ENCODE data around the gene SEC14L5. TPM values are rescaled to one million over a fixed set of nuclear protein-coding genes. Genes with fewer than 3 reads are reported as not detected.
"Not testable (repeated sequence)": the region's sequence is repeated elsewhere in the genome, so short reads cannot be mapped to it uniquely, and the experiment has no call there.

The SEC14L5 gene
- total RNA-seq, 1 experiment from 2014 or later, result not detected

DNA sequence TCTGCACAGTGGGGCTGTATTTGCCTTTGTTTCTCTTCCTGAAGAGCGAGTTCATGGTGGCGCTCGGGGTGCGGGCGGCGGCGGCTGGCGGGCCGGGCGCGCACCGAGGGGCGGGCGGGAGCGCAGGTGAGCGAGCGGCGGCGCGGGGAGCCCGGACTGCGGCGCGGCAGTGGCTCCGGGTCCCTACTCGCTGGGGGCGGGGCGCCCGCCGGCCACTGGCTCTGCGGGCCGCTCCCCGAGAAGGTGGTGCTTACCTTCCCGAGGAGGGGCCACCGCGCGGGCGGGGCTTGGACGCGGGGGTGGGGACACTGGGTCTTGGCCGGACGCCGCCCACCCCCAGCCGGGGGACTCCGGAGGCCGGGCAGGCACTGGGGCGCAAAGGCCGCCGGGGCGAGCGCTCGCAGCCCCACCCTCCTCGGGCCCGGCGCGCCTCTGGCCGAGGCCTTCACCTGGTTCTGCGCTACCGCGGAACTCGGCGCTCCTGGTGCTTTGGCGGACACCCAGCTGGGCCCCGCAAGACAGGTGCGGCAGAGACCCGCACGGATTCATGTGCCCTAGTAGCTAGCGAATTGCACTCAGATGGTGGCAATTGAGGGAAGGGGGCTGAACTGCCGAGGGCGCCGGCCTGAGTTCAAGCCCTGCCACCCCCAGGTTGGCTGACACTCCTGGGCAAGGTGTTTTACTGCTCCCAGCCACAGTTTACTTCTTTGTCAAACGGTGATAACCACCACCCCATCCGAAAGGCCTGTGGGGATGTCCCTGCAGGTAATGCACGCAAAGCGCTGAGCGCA lies 20.9 kb upstream of the SEC14L5 start, which contains the start of gene PPL:
TSS of gene PPL (minus strand) at position 158 of the 791 bp plus-strand sequence. CDS start at position 55, 103 bp downstream.
- Histone ChIP-seq H3K4me3 (no peak within 1 kb of the TSS), H3K4me1 (peaks cover 12% of the 10 kb centered on the region; the same call in 1 of the 2 replicates), H3K27ac (no peak within 1 kb of the TSS), H3K9me3 (replicated peaks) (no peaks in the 10 kb centered on the region), H3K36me3 (no peaks in the 10 kb centered on the region), H3K27me3 (peaks cover 24% of the 10 kb centered on the region)
- DNase-seq, result no peak

DNA sequence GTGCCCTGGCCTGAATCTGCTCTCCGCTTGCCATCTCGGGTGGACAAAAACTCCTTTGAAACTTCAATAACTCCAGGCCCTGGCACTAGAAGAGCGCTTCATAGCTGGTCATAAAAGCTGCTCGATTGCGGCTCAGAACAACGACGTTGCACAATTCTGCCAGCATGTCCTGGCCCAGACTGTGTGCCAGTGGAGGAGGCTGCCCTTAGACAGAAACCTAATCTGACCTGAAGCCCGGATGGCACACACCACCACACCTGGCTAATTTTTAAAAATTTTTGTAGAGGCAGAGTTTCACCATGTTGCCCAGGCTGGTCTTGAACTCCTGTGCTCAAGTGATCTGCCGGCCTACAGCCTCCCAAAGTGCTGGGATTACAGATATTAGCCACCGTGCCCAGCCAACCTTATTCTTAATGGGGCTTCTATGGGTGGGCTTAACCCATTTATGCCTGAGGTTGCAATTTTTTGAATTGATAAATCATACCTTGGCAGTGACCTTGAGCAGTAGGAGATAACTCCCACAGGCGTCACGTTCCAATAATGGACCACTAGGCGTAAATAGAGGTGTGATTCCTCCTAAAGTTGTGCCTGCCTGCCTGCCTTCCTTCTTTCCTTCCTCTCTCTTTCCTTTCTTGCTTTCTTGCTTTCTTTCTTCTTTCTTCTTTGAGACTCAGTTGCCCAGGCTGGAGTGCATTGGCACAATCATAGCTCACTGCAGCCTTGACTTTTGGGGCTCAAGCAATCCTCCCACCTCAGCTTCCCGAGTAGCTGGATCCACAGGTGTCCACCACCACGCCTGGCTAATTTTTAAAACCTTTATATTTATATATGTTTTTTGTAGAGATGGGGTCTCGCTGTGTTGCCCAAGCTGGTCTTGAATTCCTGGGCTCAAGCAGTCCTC lies 20.1 kb upstream of the SEC14L5 start:
- H3K4me3 ChIP-seq, result no peak overlapping the region
- peaks cover 19% of the 10 kb centered on the region for H3K4me1 ChIP-seq
- H3K27ac ChIP-seq, result no peak overlapping the region
- no peaks in the 10 kb centered on the region for H3K36me3 ChIP-seq
- DNase-seq, result no peak
- H3K27me3 ChIP-seq, result peaks cover 21% of the 10 kb centered on the region
- no peaks in the 10 kb centered on the region for H3K9me3 ChIP-seq (replicated peaks)

DNA sequence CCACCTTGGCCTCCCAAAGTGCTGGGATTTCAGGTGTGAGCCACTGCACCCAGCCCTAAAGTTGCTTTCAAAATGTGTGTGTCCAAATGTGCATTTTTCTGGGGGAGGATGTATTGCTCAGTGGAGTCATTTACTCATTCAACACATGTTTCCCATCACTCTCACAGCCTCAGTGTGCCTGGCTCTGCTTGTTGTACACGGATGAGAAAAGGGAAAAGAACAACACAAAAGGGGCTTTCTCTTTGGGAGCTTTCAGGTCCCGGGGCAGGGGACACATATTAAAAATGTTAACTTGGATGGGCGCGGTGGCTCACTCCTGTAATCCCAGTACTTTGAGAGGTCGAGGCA lies 19.5 kb upstream of the SEC14L5 start:
- peaks cover 22% of the 10 kb centered on the region for H3K4me1 ChIP-seq
- H3K9me3 ChIP-seq (replicated peaks), result no peaks in the 10 kb centered on the region
- H3K27ac ChIP-seq, result no peak overlapping the region
- no peaks in the 10 kb centered on the region for H3K36me3 ChIP-seq
- H3K27me3 ChIP-seq, result peaks cover 19% of the 10 kb centered on the region
- no peak overlapping the region for H3K4me3 ChIP-seq
- DNase-seq, result no peak

GRCh38 chr16:4940719-4941118 lies 17.4 kb upstream of the SEC14L5 start:
- Histone ChIP-seq H3K27ac (no peak overlapping the region), H3K36me3 (no peaks in the 10 kb centered on the region), H3K9me3 (replicated peaks) (no peaks in the 10 kb centered on the region), H3K27me3 (peaks cover 3% of the 10 kb centered on the region; the same call in 1 of the 2 replicates), H3K4me1 (peaks cover 40% of the 10 kb centered on the region), H3K4me3 (no peak overlapping the region)
- DNase-seq, result no peak

DNA sequence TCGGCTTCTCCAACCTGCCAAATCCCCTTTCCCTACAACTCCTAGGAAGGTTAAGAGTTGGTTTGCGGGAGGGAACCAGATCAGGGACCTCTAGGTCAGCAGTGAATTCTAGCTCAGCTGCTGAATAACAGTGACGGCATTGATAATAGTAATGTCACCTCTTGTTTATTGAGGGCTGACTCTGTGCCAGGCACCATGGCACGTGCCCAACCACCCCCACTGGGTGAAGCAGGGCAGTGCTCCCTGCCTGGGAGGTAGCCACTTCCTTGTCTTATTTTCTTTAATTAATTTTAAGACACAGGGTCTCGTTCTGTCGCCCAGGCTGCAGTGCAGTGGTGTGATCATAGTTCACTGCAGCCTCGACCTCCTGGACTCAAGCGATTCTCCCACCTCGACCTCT lies 15.6 kb upstream of the SEC14L5 start:
- no peaks in the 10 kb centered on the region for H3K27me3 ChIP-seq
- no peak for DNase-seq
- H3K27ac ChIP-seq, result peak overlapping the region; percentile 81
- no peak overlapping the region for H3K4me3 ChIP-seq
- H3K36me3 ChIP-seq, result no peaks in the 10 kb centered on the region
- H3K4me1 ChIP-seq, result peaks cover 42% of the 10 kb centered on the region
- no peaks in the 10 kb centered on the region for H3K9me3 ChIP-seq (replicated peaks)

DNA sequence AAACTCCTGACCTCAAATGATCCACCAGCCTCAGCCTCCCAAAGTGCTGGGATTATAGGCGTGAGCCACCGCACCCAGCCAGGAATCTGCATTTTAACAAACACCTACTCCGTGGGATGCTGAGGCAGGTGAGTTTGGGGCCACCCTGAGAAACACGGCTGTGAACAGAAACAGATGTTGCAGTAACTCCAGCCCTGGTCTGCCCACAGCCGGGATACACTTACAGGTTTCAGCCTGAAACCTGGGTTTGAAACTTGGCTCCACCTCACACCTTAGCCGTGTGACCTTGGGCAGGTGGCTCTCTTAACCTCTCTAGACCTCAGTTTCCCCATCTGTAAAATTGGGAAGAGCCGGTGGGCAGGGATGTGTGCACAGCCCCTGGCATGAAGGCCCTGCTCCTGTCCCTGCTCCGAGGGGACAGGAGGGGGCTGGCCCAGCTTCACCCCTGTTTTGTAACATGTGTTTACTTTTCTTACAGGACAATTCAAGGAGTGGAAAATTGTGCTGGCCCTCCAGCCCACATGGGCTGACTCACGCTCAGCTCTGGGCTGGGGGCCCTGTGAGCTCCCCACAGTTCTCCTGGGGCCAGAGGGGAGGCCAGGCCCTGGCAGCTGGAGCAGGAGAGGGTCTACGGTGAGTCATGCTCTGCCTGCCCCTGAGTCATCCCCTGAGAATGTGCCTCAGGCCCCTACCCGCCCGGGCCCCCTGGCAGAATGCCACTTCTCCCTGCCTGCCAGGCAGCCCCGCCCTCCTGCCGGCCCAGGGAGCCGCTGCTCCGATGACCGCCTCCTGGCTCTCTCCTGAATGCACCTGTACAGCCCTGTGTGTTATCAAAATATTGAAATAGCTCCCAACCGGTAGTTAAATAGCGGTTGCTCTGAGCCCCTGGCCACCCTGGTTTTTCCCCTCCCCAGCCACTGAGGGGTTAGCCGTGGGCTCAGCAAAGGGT lies 13.5 kb upstream of the SEC14L5 start:
- H3K27ac ChIP-seq, result peak overlapping the region; percentile 81
- H3K27me3 ChIP-seq, result no peaks in the 10 kb centered on the region
- DNase-seq, result peak; percentile 97 to 98
- H3K36me3 ChIP-seq, result no peaks in the 10 kb centered on the region
- H3K4me3 ChIP-seq, result no peak overlapping the region
- H3K9me3 ChIP-seq (replicated peaks), result no peaks in the 10 kb centered on the region
- peaks cover 47% of the 10 kb centered on the region for H3K4me1 ChIP-seq

- Histone ChIP-seq H3K4me3 (no peak overlapping the region), H3K27ac (no peak overlapping the region), H3K9me3 (replicated peaks) (no peaks in the 10 kb centered on the region), H3K27me3 (no peaks in the 10 kb centered on the region), H3K4me1 (peaks cover 39% of the 10 kb centered on the region), H3K36me3 (no peaks in the 10 kb centered on the region)
- DNase-seq, result peak; percentile 54
Measured at GRCh38 chr16:4945560-4946502, 12.3 kb upstream of the SEC14L5 start.

- no peak for DNase-seq
- no peak overlapping the region for H3K4me3 ChIP-seq
- no peaks in the 10 kb centered on the region for H3K9me3 ChIP-seq (replicated peaks)
- H3K27me3 ChIP-seq, result no peaks in the 10 kb centered on the region
- peaks cover 35% of the 10 kb centered on the region for H3K4me1 ChIP-seq
- no peak overlapping the region for H3K27ac ChIP-seq
- no peaks in the 10 kb centered on the region for H3K36me3 ChIP-seq
Measured at GRCh38 chr16:4946917-4947316, 11.2 kb upstream of the SEC14L5 start.

DNA sequence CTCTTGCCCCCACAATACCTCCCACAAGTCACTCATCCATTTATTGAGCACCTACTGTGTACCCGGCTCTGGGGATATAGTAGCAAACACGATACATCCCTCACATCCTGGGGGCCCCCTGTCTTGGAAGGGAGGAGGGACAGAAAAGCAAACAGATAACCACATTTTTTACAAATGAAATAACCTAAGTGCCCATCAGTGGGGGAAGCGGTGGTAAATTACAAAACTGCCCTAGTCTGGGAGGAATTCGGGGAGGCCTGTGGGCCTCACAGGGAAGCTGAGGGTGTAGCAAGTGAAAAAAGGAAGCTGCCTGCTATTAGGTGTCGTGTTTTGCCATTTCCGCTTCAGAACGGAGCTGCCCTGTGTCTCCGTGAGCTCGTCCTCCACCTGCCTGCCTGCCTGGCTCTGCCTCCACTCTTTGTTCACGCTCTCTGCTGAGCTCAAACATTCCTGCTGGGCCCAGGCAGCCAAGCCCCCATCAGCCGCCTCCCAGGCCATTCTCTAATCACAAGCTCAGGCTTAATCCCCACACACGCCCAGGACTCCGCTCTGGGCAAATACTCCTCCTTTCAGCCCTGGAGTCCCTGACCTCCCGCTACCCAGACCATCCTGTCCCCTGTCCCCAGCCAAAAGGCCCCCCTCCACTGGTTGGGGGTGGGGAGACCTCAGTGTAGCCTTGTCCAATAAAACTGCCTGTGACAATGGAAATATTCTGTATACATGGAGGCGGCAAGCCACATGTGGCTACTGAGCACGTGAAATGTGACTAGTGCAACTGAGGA lies 10.2 kb upstream of the SEC14L5 start:
- H3K9me3 ChIP-seq (replicated peaks), result no peaks in the 10 kb centered on the region
- H3K36me3 ChIP-seq, result no peaks in the 10 kb centered on the region
- H3K4me3 ChIP-seq, result peak overlapping the region; percentile 7; the same call in 1 of the 2 replicates
- DNase-seq, result peak; percentile 64 to 69
- H3K27ac ChIP-seq, result no peak overlapping the region
- peaks cover 29% of the 10 kb centered on the region for H3K4me1 ChIP-seq
- H3K27me3 ChIP-seq, result no peaks in the 10 kb centered on the region

DNA sequence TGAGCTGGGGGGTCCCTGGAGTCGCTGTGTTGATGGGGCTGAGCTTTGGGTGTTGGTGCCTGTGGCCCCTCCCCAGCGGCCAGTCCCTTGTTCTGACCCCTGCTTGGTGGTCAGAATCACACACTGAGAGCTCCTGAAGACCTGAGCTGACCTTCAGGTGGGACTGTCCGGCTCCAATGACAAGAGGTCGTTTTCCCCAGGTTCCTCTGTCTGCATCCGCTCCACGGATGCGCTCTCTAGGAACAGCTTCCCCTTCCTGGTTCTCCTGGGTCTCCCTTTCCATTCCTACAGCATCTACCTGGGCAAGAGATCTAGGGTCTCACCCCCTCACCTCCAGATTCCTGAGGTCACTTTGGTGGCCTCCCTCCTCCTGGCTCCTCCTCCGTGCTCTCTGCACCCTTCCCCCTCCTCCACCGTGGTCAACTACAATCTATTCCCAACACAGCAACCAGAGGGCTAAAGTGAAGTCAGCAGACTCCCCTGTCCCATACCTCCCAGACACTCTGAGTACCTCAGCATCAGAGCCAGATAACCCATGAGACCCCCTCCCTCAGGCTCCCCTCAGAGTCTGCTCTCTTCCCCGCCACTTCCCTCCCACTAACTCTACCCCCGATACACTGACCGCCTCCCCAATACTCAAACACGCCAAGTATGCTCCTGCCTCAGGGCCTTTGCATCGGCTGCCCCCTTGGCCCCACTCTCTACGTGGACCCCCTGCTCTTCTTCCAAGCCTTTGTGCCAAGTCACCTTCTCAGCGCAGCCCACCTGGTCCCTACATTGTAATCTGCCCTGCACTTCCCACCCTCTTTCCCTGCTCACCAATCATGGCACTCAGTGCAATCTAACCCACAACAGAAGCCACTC lies 9.0 kb upstream of the SEC14L5 start:
- Histone ChIP-seq H3K9me3 (replicated peaks) (no peaks in the 10 kb centered on the region), H3K4me3 (no peak overlapping the region), H3K36me3 (no peaks in the 10 kb centered on the region), H3K4me1 (peaks cover 20% of the 10 kb centered on the region), H3K27ac (no peak overlapping the region), H3K27me3 (no peaks in the 10 kb centered on the region)
- no peak for DNase-seq

DNA sequence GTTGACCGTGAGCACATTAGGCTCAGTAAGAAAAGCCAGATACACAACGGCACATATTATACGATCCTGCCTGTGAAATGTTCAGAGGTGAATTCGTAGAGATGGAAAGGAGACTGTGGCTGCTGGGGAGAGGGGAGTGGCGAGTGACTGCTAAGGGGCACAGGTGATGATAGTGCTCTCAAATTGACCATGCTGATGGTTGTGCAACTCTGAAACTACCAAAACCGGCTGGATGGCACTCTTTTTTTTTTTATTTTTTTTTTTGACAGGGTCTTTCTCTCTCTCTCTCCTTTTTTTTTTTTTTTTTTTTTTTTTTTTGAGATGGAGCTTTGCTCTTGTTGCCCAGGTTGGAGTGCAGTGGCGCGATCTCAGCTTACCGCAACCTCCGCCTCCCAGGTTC lies 8.1 kb upstream of the SEC14L5 start:
- H3K36me3 ChIP-seq, result no peaks in the 10 kb centered on the region
- no peak overlapping the region for H3K4me3 ChIP-seq
- H3K4me1 ChIP-seq, result peaks cover 15% of the 10 kb centered on the region
- H3K27ac ChIP-seq, result no peak overlapping the region
- H3K27me3 ChIP-seq, result no peaks in the 10 kb centered on the region
- no peak for DNase-seq
- no peaks in the 10 kb centered on the region for H3K9me3 ChIP-seq (replicated peaks)

DNA sequence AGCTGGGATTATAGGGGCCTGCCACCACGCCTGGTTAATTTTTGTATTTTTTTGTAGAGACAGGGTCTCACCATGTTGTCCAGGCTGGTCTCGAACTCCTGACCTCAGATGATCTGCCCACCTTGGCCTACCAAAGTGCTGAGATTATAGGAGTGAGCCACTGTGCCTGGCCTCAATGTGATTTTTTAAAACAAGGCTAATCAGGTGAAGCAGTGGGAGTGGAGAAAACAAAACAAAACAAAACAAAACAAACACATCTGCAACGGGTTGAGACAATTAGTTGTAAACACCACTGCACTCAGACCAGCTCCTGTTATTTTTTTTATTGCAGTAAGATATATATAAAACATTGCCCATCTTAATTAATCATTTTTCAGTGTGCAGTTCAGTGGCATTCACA lies 6.5 kb upstream of the SEC14L5 start:
- H3K9me3 ChIP-seq (replicated peaks); H3K4me1 ChIP-seq; H3K36me3 ChIP-seq; DNase-seq; H3K27me3 ChIP-seq; H3K27ac ChIP-seq; H3K4me3 ChIP-seq: not testable (repeated sequence)

Measured in SJCRH30 (cell line).